ENCODE data around the gene TLE1. TPM values are rescaled to one million over a fixed set of nuclear protein-coding genes. Genes with fewer than 3 reads are reported as not detected.
"Not testable (repeated sequence)": the region's sequence is repeated elsewhere in the genome, so short reads cannot be mapped to it uniquely, and the experiment has no call there.

Gene TLE1
- total RNA-seq, 1 experiment from 2014 or later: 97.7 TPM

GRCh38 chr9:81690251-81690851, 1.0 kb upstream of the TLE1 start (continued):
- TF ChIP-seq AFF4 (CRISPR knock-in tag; IDR thresholded peaks at IDR 0.05; ENCODE audit: borderline replicate concordance): no peak
- TF ChIP-seq KAT7 (CRISPR knock-in tag; IDR thresholded peaks at IDR 0.05; ENCODE audit: borderline replicate concordance): no peak
- TF ChIP-seq CDX4 (CRISPR knock-in tag; IDR thresholded peaks at IDR 0.05; ENCODE audit: borderline replicate concordance): no peak
- TF ChIP-seq IRF2 (CRISPR knock-in tag; IDR thresholded peaks at IDR 0.05; ENCODE audit: borderline replicate concordance, low read depth): no peak
- TF ChIP-seq ZNF425 (CRISPR knock-in tag; conservative IDR thresholded peaks at IDR 0.05): no peak
- TF ChIP-seq GRHL2 (CRISPR knock-in tag; IDR thresholded peaks at IDR 0.05; ENCODE audit: insufficient replicate concordance, severe bottlenecking): no peak
- no peak for TF ChIP-seq NFE2L1 (CRISPR knock-in tag; IDR thresholded peaks at IDR 0.05)
- no peak for TF ChIP-seq ZNF416 (CRISPR knock-in tag; IDR thresholded peaks at IDR 0.05)
- no peak for TF ChIP-seq USF1 (CRISPR knock-in tag; IDR thresholded peaks at IDR 0.05)
- no peak for TF ChIP-seq CREM (CRISPR knock-in tag; IDR thresholded peaks at IDR 0.05)
- TF ChIP-seq NR1H2 (CRISPR knock-in tag; IDR thresholded peaks at IDR 0.05): no peak

- H3K4me3 Mint-ChIP-seq: peak overlapping the region; percentile 98
- POLR2A ChIA-PET: interaction anchor here (1.0 kb wide), 1 partner anchor 89 kb away, joined by 3 read pairs; no protein-coding TSS in a partner anchor
- H3K27me3 Mint-ChIP-seq (ENCODE audit: low read depth): peaks cover 14% of the 10 kb centered on the region
- H3K9me3 Mint-ChIP-seq; H3K36me3 Mint-ChIP-seq; DNase-seq (ENCODE audit: low spot score); ATAC-seq: not testable (repeated sequence)
- CTCF ChIA-PET: interaction anchor here (0.6 to 1.6 kb wide), 2 partner anchors 16 to 918 kb away, joined by 3 to 4 read pairs; no protein-coding TSS in a partner anchor
- H3K4me1 Mint-ChIP-seq: peaks cover 33% of the 10 kb centered on the region
- peak overlapping the region; percentile 99 for H3K27ac Mint-ChIP-seq
- TF ChIP-seq HMGXB4 (CRISPR knock-in tag; IDR thresholded peaks at IDR 0.05) (peak; percentile 74; the same call in 1 of the 2 replicates), ZNF232 (CRISPR knock-in tag; IDR thresholded peaks at IDR 0.05) (0 out of 2 replicates have a peak, but pooled peaks have one; percentile 6), CREM (CRISPR knock-in tag; IDR thresholded peaks at IDR 0.05) (peak; percentile 18; the same call in 1 of the 2 replicates), ARID4B (CRISPR knock-in tag; IDR thresholded peaks at IDR 0.05; ENCODE audit: borderline replicate concordance) (peak; percentile 62; the same call in 1 of the 2 replicates)
Measured at GRCh38 chr9:81689093-81689342, 329 bp downstream of the TLE1 start.
